Thoracic aorta (tissue), 2 donors: Measurements from ENCODE around the gene FBLN7. TPM values are rescaled to one million over a fixed set of nuclear protein-coding genes. Genes with fewer than 3 reads are reported as not detected.

ENCODE experiments used
- ATAC-seq: fragments of 150-250 bp; one replicate; pipeline ENCODE4 v1.8.0; 2017; ENCODE audit warnings: low read depth; ENCODE audit not compliant: insufficient number of reproducible peaks, low FRiP score
- DNase-seq: peaks from one replicate; pipeline ENCODE4 v3.0.0-alpha.2; 2020; ENCODE audit warnings: low spot score
- H3K27ac ChIP-seq, 2 donors: fragments of 200-600 bp; sonication (generic); 1 replicate in 1 of 2; 2 replicates in 1 of 2; pipeline ENCODE4 v1.5.1; 2016; ENCODE audit warnings: mild to moderate bottlenecking in 2 of 2, moderate library complexity in 2 of 2
- H3K27me3 ChIP-seq: fragments of 200-600 bp; sonication (generic); replicated peaks from 2 replicates; pipeline ENCODE4 v1.6.0; 2016; ENCODE audit warnings: mild to moderate bottlenecking; ENCODE audit not compliant: insufficient read depth
- H3K36me3 ChIP-seq: fragments of 200-600 bp; sonication (generic); one replicate; pipeline ENCODE4 v1.5.1; 2016
- H3K4me1 ChIP-seq, 2 donors: fragments of 200-600 bp; sonication (generic); 1 replicate in 1 of 2; 2 replicates in 1 of 2; pipeline versions ENCODE4 v1.5.1 to v1.6.0; 2016; ENCODE audit warnings: low read depth in 2 of 2, mild to moderate bottlenecking in 1 of 2; ENCODE audit not compliant: control insufficient read depth in 1 of 2
- H3K4me3 ChIP-seq: fragments of 200-600 bp; sonication (generic); 2 replicates; pipeline ENCODE4 v1.5.1; 2016; ENCODE audit warnings: mild to moderate bottlenecking
- H3K9me3 ChIP-seq: fragments of 200-600 bp; sonication (generic); 2 replicates; pipeline ENCODE4 v1.5.1; 2016
- total RNA-seq, 2 donors: library from RNA; depleted of rRNA; stranded (reverse); fragments of >200 nt; gene quantifications; one replicate each; pipeline versions ENCODE4 v1.1.0 to v1.2.3, GENCODE V29; 2016
- TF ChIP-seq, protein P1 (sequence below): fragments of 200-600 bp; sonication (generic); IDR thresholded peaks from one replicate; pipeline ENCODE4 v1.5.1; 2019; ENCODE audit warnings: antibody characterized with exemption

The FBLN7 gene, protein sequence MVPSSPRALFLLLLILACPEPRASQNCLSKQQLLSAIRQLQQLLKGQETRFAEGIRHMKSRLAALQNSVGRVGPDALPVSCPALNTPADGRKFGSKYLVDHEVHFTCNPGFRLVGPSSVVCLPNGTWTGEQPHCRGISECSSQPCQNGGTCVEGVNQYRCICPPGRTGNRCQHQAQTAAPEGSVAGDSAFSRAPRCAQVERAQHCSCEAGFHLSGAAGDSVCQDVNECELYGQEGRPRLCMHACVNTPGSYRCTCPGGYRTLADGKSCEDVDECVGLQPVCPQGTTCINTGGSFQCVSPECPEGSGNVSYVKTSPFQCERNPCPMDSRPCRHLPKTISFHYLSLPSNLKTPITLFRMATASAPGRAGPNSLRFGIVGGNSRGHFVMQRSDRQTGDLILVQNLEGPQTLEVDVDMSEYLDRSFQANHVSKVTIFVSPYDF
- total RNA-seq: 10 to 100 TPM in 1 of 2 donors, 1 to 10 TPM in 1; 5.1 to 15.6 TPM

DNA sequence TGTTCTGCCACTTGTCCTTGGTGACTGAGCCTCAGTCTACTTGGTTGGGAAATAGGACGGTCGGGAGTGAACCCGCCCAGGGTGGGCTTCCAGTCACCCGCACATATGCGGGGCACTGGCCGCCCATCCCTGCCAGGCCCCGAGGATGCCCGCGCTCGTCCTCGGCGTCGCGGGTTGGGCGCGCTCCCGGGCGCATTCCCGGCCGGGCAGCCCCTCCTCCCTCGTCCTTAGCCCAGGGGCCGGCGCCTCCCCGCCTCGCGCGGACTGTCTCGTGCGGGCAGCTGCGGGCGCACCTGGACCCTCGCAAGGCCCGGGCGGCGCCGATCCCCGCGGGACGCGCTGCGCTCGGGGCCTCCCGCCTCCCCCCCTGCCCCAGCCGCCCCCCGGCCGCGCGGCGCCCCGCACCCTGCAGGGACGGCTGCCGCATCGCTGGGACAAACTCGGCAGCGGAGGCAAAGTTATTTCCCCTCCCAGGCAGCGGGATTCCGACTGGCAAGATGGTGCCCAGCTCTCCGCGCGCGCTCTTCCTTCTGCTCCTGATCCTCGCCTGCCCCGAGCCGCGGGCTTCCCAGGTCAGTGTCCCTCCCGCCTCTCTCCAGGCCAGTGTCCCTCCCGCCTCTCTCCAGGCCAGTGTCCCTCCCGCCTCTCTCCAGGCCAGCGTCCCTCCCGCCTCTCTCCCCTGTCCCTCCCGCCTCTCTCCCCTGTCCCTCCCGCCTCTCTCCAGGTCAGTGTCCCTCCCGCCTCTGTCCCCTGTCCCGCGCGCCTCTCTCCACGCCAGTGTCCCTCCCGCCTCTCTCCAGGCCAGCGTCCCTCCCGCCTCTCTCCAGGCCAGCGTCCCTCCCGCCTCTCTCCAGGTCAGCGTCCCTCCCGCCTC, at the start of gene FBLN7:
Gene FBLN7, plus strand, starts transcription at position 227 of the 874 bp plus-strand sequence. Its CDS starts 271 bp downstream, at position 498.
- Histone ChIP-seq H3K4me3 (peak within 1 kb of the TSS; percentile 82), H3K9me3 (no peaks in the 10 kb centered on the region), H3K4me1 (peaks cover 0 to 8% of the 10 kb centered on the region in 2 donors), H3K27me3 (no peaks in the 10 kb centered on the region), H3K36me3 (no peaks in the 10 kb centered on the region), H3K27ac (peak within 1 kb of the TSS in 1 of 2 donors; percentile 41)
- TF ChIP-seq, protein P1, sequence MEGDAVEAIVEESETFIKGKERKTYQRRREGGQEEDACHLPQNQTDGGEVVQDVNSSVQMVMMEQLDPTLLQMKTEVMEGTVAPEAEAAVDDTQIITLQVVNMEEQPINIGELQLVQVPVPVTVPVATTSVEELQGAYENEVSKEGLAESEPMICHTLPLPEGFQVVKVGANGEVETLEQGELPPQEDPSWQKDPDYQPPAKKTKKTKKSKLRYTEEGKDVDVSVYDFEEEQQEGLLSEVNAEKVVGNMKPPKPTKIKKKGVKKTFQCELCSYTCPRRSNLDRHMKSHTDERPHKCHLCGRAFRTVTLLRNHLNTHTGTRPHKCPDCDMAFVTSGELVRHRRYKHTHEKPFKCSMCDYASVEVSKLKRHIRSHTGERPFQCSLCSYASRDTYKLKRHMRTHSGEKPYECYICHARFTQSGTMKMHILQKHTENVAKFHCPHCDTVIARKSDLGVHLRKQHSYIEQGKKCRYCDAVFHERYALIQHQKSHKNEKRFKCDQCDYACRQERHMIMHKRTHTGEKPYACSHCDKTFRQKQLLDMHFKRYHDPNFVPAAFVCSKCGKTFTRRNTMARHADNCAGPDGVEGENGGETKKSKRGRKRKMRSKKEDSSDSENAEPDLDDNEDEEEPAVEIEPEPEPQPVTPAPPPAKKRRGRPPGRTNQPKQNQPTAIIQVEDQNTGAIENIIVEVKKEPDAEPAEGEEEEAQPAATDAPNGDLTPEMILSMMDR: no peak
- DNase-seq (no peak), ATAC-seq (no peak)

DNA sequence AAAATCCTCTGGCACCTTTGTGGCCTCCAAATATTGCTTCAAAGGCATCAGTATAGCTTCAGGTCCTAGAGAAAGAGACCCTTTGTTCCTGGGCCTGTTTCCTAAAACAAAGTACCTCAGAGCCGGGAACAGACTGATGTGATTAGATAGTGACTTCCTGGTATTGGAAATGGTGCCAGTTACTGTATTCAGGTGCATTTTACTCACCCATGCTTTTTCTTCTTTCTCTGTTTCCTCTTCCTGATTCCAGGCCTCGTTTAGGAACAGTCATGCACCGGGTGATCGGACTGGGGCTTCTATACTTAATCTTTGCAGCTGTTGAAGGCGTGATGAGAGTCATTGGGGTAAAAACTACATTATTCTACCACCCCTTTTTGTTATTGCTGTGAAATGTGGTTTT, 48.8 kb upstream of the FBLN7 start:
- no peaks in the 10 kb centered on the region for H3K27me3 ChIP-seq
- no peak for ATAC-seq
- H3K4me1 ChIP-seq: peaks cover 7 to 11% of the 10 kb centered on the region in 2 donors
- H3K4me3 ChIP-seq: no peak overlapping the region
- TF ChIP-seq, protein P1: no peak
- no peaks in the 10 kb centered on the region for H3K9me3 ChIP-seq
- no peak for DNase-seq
- peaks cover 46% of the 10 kb centered on the region for H3K36me3 ChIP-seq
- no peak overlapping the region for H3K27ac ChIP-seq

DNA sequence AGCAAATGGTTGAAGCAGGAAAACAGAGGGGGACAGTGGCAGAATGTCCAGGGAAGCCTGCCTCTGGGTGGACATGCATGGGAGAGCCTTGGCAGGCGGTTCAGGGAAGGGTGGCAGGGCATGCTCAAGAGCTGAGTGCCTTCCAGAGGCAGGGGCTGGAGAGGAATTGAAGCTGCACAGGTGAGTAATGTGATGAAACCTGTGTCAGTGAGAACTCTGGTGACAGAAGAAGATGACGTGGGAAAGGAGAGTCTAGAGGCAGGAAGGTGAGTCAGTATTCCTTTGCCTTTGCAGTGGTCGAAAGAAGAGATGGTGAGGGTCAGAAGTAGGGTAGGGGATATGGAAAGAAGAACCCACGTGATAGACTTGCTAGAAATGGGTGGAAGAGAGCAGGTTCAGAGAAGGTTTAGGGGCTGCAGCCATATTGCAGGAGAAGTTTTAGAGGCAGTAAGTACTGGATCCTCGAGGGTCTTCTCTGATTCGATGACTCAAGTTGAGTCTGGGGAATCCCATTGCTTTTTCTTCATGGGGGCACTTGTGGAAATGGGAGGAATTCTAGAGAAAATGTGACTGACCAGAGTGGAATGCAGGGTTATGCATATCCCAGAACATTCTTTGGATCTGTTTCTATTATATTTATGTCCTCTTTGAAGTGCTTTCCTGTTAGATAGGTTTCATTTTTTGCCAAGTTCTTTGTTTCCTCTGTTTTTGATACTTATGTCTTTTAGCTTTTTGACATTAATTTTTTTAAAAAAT, 45.7 kb upstream of the FBLN7 start:
- Histone ChIP-seq H3K27me3 (no peaks in the 10 kb centered on the region), H3K36me3 (peaks cover 24% of the 10 kb centered on the region), H3K9me3 (no peaks in the 10 kb centered on the region), H3K4me3 (no peak overlapping the region), H3K4me1 (peaks cover 7 to 11% of the 10 kb centered on the region in 2 donors), H3K27ac (no peak overlapping the region)
- ATAC-seq: no peak
- TF ChIP-seq, protein P1: no peak
- DNase-seq: no peak

DNA sequence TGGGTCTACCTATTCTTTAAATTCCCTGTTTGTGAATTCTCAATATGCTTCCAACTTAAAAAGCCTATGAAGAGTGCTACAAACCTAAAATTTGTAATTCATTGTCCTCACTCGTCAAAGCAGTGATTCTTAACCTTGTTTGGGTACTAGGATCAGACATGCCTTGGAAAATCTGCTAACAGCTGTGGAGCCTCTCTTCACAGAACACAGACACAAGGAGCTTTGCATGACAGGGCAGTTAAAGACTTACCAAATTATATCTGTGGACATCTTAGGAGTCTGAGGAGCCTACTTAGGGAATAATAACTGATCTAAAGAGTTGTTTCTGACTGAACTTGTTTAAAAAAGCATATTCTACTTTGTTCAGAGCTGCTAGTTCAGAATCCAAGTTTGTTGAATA, 45.0 kb upstream of the FBLN7 start:
- ATAC-seq (no peak), DNase-seq (no peak)
- Histone ChIP-seq H3K4me3 (no peak overlapping the region), H3K27ac (peak overlapping the region in 1 of 2 donors; percentile 24), H3K9me3 (no peaks in the 10 kb centered on the region), H3K36me3 (peaks cover 21% of the 10 kb centered on the region), H3K27me3 (no peaks in the 10 kb centered on the region), H3K4me1 (peaks cover 7 to 11% of the 10 kb centered on the region in 2 donors)
- TF ChIP-seq, protein P1: no peak
